HEK293T (cell line): ENCODE measurements around the gene EDIL3.

Source experiments
- BHLHE40 ChIP-seq: fragments of 450-650 bp; IDR thresholded peaks from 2 replicates; pipeline ENCODE4 v1.6.1; 2016; ENCODE audit warnings: mild to moderate bottlenecking, moderate library complexity, borderline replicate concordance
- ELF4 ChIP-seq: fragments of 450-650 bp; IDR thresholded peaks from 2 replicates; pipeline ENCODE4 v1.6.1; 2017; ENCODE audit warnings: antibody characterized with exemption
- FOXA1 ChIP-seq: fragments of 450-650 bp; IDR thresholded peaks from 2 replicates; pipeline ENCODE4 v1.6.1; 2016; ENCODE audit warnings: mild to moderate bottlenecking
- FOXK2 ChIP-seq: fragments of 450-650 bp; IDR thresholded peaks from 2 replicates; pipeline ENCODE4 v1.6.1; 2016; ENCODE audit warnings: mild to moderate bottlenecking
- FOXM1 ChIP-seq: fragments of 450-650 bp; IDR thresholded peaks from 2 replicates; pipeline ENCODE4 v1.6.1; 2017; ENCODE audit warnings: mild to moderate bottlenecking, borderline replicate concordance
- HDGF ChIP-seq: fragments of 450-650 bp; IDR thresholded peaks from 2 replicates; pipeline ENCODE4 v1.6.1; 2017; ENCODE audit warnings: antibody characterized with exemption, borderline replicate concordance
- L3MBTL2 ChIP-seq: fragments of 450-650 bp; conservative IDR thresholded peaks from 2 replicates; pipeline ENCODE4 v1.6.1; 2016; ENCODE audit warnings: mild to moderate bottlenecking
- ZNF384 ChIP-seq: fragments of 450-650 bp; IDR thresholded peaks from 2 replicates; pipeline ENCODE4 v1.6.1; 2016

- TF ChIP-seq ELF4, result no peak
- no peak for TF ChIP-seq BHLHE40
- TF ChIP-seq ZNF384, result no peak
- TF ChIP-seq L3MBTL2, result no peak
- no peak for TF ChIP-seq FOXA1
- TF ChIP-seq HDGF, result no peak
- TF ChIP-seq FOXK2, result no peak
- no peak for TF ChIP-seq FOXM1
Measured at GRCh38 chr5:83925321-83925954, 459.2 kb downstream of the EDIL3 start.
